ENCODE data around the gene TLE4. TPM values are rescaled to one million over a fixed set of nuclear protein-coding genes. Genes with fewer than 3 reads are reported as not detected.

Gene TLE4
- total and polyA plus RNA-seq, 4 experiments from 2014 or later = 27.9 to 101 (median 72.2) TPM

GRCh38 chr9:79768194-79768593 lies 196.4 kb downstream of the TLE4 start:
- H3K9me3 Mint-ChIP-seq = no peaks in the 10 kb centered on the region
- Histone ChIP-seq H3K36me3 (ENCODE audit: insufficient read depth, low read length) (no peaks in the 10 kb centered on the region), H3K9me3 (ENCODE audit: control insufficient read depth in 1 of 2, low read length in 2 of 2) (no peaks in the 10 kb centered on the region), H3K4me1 (ENCODE audit: insufficient read depth, low read length) (no peaks in the 10 kb centered on the region), H3K27me3 (ENCODE audit: insufficient read depth, low read length) (no peaks in the 10 kb centered on the region), H3K27ac (ENCODE audit: low read depth, low read length) (no peak overlapping the region), H3K4me3 (ENCODE audit: low read length in 2 of 2) (no peak overlapping the region)
- H3K27me3 Mint-ChIP-seq = peaks cover 0 to 8% of the 10 kb centered on the region in 2 donors
- no peaks in the 10 kb centered on the region for H3K36me3 Mint-ChIP-seq
- H3K4me3 Mint-ChIP-seq = no peak overlapping the region
- ChIA-PET CTCF (ENCODE audit: partially characterized antibody) (interaction anchor here (1.4 kb wide), 1 partner anchor 10 kb away, joined by 4 read pairs; no protein-coding TSS in a partner anchor), POLR2A (ENCODE audit: partially characterized antibody) (no interaction called here)
- no peaks in the 10 kb centered on the region for H3K4me1 Mint-ChIP-seq
- no peak for DNase-seq
- intact Hi-C loops (cut with micrococcal nuclease) = no loop called here
- no peak overlapping the region for H3K27ac Mint-ChIP-seq

GRCh38 chr9:79769476-79770275 lies 197.9 kb downstream of the TLE4 start:
- no peaks in the 10 kb centered on the region for H3K9me3 ChIP-seq (ENCODE audit: control insufficient read depth in 1 of 2, low read length in 2 of 2)
- ChIA-PET CTCF (ENCODE audit: partially characterized antibody) (no interaction called here), POLR2A (ENCODE audit: partially characterized antibody) (no interaction called here)
- intact Hi-C loops (cut with micrococcal nuclease) = no loop called here
- Mint-ChIP-seq H3K27me3 (peaks cover 0 to 9% of the 10 kb centered on the region in 2 donors), H3K27ac (no peak overlapping the region), H3K4me1 (no peaks in the 10 kb centered on the region), H3K36me3 (no peaks in the 10 kb centered on the region), H3K4me3 (no peak overlapping the region), H3K9me3 (no peaks in the 10 kb centered on the region)
- DNase-seq = no peak
- no peaks in the 10 kb centered on the region for H3K27me3 ChIP-seq (ENCODE audit: insufficient read depth, low read length)
- no peaks in the 10 kb centered on the region for H3K36me3 ChIP-seq (ENCODE audit: insufficient read depth, low read length)
- H3K4me3 ChIP-seq (ENCODE audit: low read length in 2 of 2) = no peak overlapping the region
- no peaks in the 10 kb centered on the region for H3K4me1 ChIP-seq (ENCODE audit: insufficient read depth, low read length)
- no peak overlapping the region for H3K27ac ChIP-seq (ENCODE audit: low read depth, low read length)

GRCh38 chr9:79774356-79774755 lies 202.6 kb downstream of the TLE4 start:
- Mint-ChIP-seq H3K27me3 (peaks cover 0 to 7% of the 10 kb centered on the region in 2 donors), H3K9me3 (no peaks in the 10 kb centered on the region), H3K36me3 (no peaks in the 10 kb centered on the region), H3K27ac (no peak overlapping the region), H3K4me1 (no peaks in the 10 kb centered on the region), H3K4me3 (no peak overlapping the region)
- Histone ChIP-seq H3K9me3 (ENCODE audit: control insufficient read depth in 1 of 2, low read length in 2 of 2) (no peaks in the 10 kb centered on the region), H3K27ac (ENCODE audit: low read depth, low read length) (no peak overlapping the region), H3K36me3 (ENCODE audit: insufficient read depth, low read length) (no peaks in the 10 kb centered on the region), H3K27me3 (ENCODE audit: insufficient read depth, low read length) (no peaks in the 10 kb centered on the region), H3K4me1 (ENCODE audit: insufficient read depth, low read length) (no peaks in the 10 kb centered on the region), H3K4me3 (ENCODE audit: low read length in 2 of 2) (no peak overlapping the region)
- intact Hi-C loops (cut with micrococcal nuclease) = no loop called here
- POLR2A ChIA-PET (ENCODE audit: partially characterized antibody) = no interaction called here
- no peak for DNase-seq
- CTCF ChIA-PET (ENCODE audit: partially characterized antibody) = interaction anchor here (0.9 kb wide), 1 partner anchor 17 kb away, joined by 4 read pairs; no protein-coding TSS in a partner anchor
